GM19395 (cell line): ENCODE data around the gene TOMM70.
"Not testable (repeated sequence)": the region's sequence is repeated elsewhere in the genome, so short reads cannot be mapped to it uniquely, and the experiment has no call there.

ENCODE experiments used
- ATAC-seq: cut with Tn5 transposase; IDR thresholded peaks from one replicate; pipeline ENCODE4 v1.9.1; 2021; ENCODE audit warnings: mild to moderate bottlenecking, moderate library complexity; ENCODE audit not compliant: unreplicated experiment

The TOMM70 gene

DNA sequence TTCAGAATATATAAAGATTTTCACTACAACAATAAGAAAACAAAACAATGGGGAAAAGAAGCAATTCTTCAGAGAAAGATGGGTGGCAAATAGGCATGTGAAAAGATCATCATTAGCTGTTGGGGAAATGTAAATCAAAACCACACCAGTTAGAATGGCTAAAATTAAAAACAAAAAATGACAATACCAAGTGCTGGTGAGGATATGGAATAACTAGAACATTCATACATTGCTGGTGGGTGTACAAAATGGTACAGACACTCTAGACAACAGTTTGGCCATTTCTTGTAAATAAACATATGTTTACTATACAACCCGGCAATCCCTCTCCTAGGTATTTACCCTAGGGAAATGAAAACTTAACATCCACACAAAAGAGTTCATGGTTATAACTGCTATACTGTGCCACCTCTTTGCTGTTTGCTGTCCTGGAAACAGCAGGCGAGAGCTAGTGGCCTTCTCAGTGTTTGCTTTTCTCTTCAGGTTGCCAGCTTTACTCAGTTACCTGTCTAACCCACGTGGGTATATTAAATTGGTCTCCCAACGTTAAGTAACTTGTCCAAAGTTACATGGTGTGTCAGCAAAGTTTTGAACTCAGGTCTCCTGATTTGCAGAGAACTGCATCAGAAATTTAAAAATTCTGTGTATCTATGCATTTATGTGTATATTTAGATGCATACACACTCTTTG lies 70.9 kb downstream of the TOMM70 start:
- ATAC-seq, result no peak

- not testable (repeated sequence) for ATAC-seq
Observed at GRCh38 chr3:100327377-100327776, 73.5 kb downstream of the TOMM70 start.

DNA sequence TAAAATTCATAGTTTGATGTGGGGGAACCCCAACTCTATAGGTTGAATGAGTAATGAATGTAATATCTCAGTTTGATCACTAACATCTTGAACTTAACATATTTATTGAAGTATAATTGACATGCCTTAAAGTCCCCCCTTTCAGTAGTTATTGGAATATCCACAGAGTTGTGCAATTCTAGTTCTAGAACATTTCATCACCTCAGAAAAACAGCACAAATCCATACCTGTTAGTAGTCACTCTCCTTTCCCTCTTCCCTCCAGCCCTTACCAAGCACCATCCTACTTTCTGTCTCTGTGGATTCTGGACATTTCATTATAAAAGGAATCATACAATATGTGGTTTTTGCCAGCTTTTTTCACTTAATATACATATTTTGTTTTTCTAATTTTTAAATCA lies 75.1 kb downstream of the TOMM70 start:
- ATAC-seq, result no peak

- ATAC-seq, result no peak
Observed at GRCh38 chr3:100324044-100324443, 76.8 kb downstream of the TOMM70 start.

GRCh38 chr3:100319951-100320350 lies 80.9 kb downstream of the TOMM70 start:
- ATAC-seq, result no peak

GRCh38 chr3:100317912-100318311 lies 83.0 kb downstream of the TOMM70 start:
- ATAC-seq, result peak; percentile 60

- ATAC-seq, result peak; percentile 64
Observed at GRCh38 chr3:100316641-100317069, 84.2 kb downstream of the TOMM70 start.
